GM21737 (cell line): ENCODE data around the gene GSTT2B.
"Not testable (repeated sequence)": the region's sequence is repeated elsewhere in the genome, so short reads cannot be mapped to it uniquely, and the experiment has no call there.

ENCODE experiments used
- ATAC-seq: cut with Tn5 transposase; IDR thresholded peaks from one replicate; pipeline ENCODE4 v1.9.1; 2021; ENCODE audit warnings: mild to moderate bottlenecking, moderate library complexity; ENCODE audit not compliant: unreplicated experiment

The GSTT2B gene

DNA sequence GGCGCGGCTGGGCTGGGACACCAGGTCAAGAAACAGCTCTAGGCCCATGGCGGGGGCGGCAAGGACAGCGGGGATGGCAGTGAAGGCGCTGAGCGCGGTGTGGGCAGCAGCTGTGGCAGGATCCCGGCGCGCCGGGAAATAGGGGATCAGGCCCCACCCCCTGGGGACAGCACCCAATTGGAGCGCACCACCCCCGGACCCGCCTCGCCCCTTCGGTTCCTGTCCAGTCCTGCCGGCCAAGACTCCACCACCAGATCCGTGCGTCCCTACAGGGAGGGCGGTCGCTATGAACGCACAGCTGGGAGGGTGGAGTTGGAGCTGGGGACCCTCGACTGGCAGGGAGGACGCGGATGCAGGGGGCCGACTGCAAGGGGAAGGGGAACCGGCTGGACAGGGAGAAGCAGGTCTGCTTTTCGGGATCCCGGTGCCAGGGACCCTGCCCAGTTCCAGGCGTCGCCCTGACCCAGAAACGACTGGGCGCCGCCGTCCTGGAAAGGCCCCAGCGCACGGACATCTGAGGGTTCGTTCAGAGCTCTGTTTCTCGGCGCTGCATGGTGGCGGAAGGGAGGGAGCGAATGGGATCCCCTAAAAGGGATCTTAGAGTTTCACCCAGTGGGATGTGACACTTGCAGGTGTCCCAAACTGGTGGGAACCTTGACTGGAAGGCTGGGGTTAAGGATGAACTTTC lies at the start of gene GSTT2B:
GSTT2B (minus strand) TSS at position 112 of the 688 bp plus-strand sequence; CDS start at position 48, 64 bp downstream.
- not testable (repeated sequence) for ATAC-seq

GRCh38 chr22:24010018-24010391 lies 49.0 kb upstream of the GSTT2B start:
- ATAC-seq, result no peak

DNA sequence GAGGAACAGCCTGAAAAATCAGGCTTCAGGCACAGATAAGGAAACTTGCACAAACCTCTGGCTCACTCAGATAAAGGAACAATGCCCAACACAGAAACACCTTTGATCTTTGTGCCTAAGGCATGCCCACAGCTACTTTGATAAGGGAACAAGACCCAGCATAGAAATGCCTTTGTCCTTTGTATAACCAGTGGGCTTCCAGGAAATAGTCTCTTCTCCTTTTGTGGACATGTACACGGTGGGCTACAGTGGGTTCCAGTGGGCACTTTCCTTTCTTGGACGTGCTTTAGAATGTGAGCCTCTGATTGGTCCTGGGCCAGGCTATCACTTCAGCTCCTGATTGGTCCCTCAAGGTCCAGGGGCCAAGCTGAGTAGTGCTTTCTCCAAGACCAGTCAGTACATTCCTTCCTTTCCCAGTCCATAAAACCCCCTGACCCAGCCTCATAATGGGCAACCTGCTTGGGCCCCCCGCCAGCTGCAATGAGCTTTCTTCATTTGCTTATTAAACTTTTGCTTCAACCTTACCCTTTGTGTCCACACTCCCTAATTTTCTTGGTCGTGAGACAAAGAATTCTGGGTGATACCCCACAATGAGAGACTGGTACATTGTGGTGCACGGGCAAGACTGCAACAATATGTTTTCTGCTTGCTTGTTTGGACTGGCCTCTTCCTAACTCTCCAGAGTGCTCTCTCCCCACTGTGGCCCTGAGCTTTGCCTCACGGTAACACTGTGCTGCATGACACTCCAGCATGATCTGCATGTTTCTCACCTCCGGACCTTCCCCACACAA lies 48.4 kb upstream of the GSTT2B start:
- no peak for ATAC-seq

DNA sequence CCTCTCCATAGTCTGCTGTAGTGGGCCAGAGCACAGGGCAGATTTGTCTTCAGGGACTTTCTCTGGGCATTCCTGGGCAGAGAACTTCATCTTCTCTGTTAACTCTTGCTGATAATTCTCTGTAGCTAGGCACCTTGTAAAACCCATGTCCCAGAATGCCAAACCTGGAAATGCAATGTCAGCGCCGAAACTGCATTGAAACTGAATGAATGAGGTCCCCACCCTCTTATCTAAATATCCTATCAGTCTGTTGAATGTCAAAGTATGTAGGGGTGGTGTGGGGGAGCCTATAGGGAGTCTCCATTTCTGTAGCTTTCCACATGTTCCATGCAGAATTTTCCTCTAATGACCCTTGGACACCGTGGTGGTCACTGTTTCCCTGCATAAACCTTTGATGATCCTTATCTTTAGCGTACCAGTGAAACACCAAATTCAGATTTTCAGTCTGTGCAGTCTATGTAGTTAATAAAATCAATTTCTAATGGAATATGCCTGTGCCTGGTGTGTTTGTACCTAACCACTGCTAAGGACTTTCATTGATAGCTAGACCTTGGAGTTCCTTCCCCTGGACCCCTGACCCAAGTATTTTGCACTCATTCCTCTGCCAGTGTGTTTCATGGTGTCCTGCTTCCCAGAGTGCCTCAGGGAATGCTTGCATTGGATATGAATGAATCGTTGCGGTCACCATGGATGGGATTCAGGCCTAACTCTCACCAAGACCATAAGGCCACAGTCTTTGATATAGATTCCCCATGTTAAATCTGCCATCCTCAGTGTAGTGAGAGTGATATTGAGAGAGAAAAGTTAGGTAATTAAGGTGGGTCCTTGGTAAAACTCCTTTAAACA lies 47.6 kb upstream of the GSTT2B start:
- no peak for ATAC-seq

GRCh38 chr22:24008022-24008283 lies 47.0 kb upstream of the GSTT2B start:
- no peak for ATAC-seq

GRCh38 chr22:24007253-24008021 lies 46.4 kb upstream of the GSTT2B start:
- ATAC-seq, result no peak

GRCh38 chr22:24006914-24007214 lies 45.9 kb upstream of the GSTT2B start:
- no peak for ATAC-seq

DNA sequence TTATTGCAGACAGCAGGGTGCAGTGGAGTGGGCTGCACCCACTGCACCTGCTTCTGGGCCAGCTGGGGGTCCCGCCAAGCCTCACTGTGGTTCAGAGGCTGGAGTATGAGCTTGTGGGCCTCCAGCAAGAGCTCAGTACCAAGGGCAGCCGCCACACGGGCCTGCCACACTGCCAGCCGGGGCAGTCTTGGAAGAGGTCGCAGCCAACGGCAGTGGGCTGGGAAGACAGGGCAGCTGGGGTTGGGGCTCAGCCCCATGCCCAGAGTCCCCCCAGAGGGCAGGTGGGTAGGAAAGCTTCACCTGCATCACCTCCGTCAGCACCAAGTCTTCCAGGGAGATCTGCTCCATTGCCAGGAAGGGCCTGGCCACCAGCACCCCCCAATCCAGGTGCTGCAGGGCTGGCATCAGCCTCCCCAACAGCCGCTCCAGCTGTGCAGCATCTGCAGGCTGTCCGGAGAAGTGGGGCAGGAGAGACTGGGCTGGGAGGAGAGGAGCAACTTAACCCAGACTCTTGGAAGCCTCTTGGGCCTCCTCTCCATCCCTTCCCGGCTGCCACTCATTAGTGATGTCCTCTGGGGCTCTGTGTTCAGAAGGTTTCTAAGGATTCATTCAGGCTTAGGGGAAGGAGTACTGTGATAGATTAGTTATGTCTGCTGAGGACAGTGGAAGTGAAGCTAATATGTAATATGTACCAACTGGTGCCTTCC lies 45.4 kb upstream of the GSTT2B start:
- ATAC-seq, result no peak

DNA sequence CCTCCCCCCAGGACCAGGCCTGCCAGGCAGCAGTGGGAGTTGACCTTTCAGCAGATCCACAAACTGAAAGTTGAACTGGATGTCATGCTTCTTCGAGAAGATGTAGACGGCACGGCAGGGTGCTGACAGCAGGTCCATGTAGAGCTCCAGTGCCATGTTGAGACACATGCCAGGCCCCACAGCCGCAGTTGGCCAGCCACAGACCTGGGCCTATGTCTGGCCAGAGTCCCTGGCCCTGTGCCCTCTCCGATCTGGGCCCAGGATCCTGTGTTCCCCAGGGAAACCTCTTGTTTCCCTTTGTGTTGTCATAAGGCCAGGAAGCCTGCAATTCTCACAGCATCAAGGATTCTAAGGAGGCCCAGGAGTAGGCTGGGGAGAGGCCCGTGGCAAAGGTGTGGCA lies 44.2 kb upstream of the GSTT2B start, which contains the start of gene GSTT4:
GSTT4 (minus strand) TSS at position 253 of the 400 bp plus-strand sequence; CDS start at position 156, 97 bp downstream.
- no peak for ATAC-seq

DNA sequence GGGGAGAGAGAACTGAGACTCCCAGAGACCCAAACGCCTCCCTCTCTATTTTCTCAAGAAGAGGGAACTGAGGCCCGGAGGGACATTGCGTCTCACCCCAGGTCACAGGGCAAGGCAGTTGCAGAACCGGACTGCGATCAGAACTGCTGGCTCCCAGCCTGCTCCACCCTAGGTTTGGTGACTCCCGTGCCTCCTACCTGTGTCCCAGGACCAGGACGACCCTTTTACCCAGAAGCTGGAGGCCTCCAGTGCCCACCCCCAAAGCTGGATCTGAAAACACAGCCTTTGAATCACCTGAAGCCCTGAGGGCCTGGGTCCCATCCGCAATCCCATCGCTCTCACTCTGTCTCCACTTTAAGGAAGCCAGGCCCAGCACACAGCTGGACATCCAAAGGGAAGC lies 42.9 kb upstream of the GSTT2B start:
- no peak for ATAC-seq

DNA sequence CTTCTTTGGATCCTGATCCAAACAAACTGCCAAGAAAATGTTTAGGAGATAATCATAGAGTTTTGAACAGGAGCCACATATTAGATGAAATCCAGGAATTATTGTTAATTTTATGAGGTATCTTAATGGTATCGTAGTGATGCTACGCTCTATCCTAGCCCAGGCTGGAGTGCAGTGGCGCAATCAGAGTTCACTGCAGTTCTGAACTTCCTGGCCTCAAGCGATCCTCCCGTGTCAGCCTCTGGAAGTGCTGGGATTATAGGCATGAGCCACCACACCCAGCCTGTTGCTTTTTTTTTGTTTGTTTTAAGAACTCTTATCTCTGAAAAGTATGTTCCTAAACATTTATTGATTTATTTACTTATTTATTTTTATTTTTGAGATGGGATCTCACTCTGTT lies 41.9 kb upstream of the GSTT2B start:
- no peak for ATAC-seq

GRCh38 chr22:24002272-24002671 lies 41.3 kb upstream of the GSTT2B start:
- ATAC-seq, result no peak

DNA sequence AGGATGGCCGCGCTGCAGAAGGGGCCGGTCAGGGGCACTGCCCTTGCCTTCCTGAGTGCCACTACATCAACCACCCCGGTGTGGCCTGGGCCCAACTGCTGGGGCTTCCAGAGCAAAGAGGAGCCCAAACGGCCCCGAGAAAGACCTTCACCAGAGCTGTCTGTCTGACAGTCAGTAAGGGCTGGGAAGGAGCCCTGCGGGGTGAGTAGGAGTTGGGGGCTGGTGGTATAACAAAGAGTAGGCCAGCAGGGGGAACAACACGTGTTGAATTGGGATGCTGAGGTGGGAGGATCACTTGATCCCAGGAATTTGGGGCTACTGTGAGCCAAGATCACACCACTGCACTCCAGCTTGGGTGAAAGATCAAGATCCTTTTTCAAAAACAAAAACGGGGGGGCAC lies 40.3 kb upstream of the GSTT2B start:
- ATAC-seq, result no peak

DNA sequence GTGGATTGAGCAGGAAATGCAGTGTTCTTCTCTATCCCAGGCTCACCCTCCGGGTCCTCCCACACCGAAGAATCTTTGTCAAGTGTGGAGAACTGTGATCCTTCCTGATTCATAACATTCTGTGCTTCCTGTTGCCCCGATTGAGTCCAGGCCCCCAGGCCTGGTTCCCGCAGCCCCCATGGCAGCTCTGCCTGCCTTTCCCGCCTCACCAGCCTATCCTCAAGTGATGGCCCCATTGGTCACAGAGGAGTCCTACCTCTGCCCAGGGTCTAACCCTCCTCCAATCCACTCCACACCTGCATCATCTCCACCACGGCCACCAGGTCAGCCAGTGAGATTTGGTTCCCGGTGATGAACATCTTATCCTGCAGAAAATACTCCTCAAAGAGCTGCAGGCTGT lies 38.8 kb upstream of the GSTT2B start:
- not testable (repeated sequence) for ATAC-seq

DNA sequence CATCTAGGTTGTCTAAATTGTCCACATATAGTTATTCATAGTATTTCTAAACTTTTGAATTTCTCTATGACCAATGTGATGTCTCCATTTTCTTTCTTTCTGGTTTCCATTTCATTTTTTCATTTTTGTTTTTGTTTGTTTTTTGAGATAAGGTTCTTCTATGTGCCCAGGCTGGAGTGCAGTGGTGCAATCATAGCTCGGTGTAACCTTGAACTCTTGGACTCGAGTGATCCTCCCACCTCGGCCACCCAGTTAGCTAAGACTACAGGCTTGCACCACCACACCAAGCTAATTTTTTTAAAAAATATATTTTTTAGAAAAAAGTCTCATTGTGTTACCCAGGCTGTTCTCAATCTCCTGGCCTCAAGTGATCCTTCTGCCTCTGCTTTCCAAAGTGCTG lies 36.1 kb upstream of the GSTT2B start:
- ATAC-seq, result no peak

DNA sequence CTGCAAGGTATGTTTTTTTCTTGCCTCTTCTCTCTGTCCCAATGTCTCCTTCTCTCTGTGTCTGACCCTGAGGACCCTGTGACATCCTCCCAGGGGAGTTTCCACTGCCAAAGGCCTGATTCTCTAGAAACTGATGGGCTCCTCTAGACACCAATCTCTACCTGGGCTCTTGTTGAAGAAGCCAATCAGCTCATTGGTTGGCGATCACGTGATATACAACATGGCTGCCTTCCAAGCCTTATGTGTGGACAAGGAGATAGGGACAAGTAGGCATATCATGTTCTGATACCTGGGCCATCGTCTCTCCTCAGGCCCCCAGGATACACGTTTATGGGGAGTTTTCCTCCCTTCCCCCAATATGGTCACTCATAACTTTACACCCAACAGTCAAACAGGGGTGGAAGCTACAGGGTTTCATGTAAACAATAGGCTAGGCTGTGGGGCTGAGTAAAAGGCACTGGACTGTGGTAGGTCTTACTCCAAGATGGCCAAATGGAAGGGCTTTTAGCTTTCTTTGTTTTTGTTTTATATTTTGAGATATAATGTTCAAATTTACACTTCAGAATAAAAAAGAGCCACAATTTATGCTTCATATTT lies 32.7 kb upstream of the GSTT2B start:
- ATAC-seq, result not testable (repeated sequence)

GRCh38 chr22:23993080-23993479 lies 32.1 kb upstream of the GSTT2B start:
- ATAC-seq, result not testable (repeated sequence)

DNA sequence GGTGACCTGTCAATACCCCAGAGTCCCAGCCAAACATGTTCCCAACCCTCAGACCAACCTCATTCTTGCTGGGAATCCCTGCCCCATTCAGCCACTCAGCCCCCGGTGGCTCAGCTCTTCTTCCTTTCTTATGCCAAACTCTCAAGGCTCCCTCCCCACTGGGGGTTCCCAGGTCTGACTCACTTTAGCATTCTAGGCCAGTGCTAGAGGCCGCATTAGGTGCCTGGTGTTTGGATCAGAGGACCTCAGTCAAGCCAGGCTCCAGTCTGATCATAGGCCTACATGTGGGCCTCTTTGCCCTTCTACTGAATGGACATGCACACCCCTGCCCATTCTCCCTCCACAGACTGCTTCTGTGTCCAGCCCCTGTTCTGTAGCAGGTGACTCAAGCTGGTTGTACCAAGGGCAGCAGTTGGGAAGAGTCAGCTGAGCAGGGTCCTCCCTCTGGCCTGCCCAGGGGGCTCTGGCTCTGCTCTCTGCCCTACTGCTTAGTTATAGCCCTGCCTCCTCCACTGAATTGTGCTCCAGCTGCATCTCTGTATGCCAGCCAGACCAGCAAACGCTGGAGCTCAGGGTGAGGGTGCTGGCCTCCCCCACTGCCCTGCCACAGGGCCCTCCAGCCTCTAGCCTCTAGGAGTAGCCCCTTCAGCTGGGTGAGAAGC lies 28.7 kb upstream of the GSTT2B start:
- not testable (repeated sequence) for ATAC-seq

GRCh38 chr22:23986538-23987178 lies 25.7 kb upstream of the GSTT2B start:
- ATAC-seq, result not testable (repeated sequence)
